T follicular helper cell (primary cell): ENCODE data around the gene HSF2BP.
"Not testable (repeated sequence)": the region's sequence is repeated elsewhere in the genome, so short reads cannot be mapped to it uniquely, and the experiment has no call there.

Source experiments
- DNase-seq: peaks from one replicate; pipeline ENCODE4 v3.0.0-alpha.2; 2020; ENCODE audit warnings: low read depth
- total RNA-seq, 2 experiments: gene quantifications; one replicate each; lab custom pipeline; 2026; lab: John Stamatoyannopoulos, UW

The HSF2BP gene
- total RNA-seq: 0.54 to 1.00 reads per million in 2 experiments

GRCh38 chr21:43659136-43660000, at the start of gene HSF2BP, which contains the start of gene RRP1B:
Gene HSF2BP, minus strand, starts transcription at chr21:43659488. Its CDS starts 1,392 bp downstream, at chr21:43658096.
Gene RRP1B, plus strand, starts transcription at chr21:43659560. Its CDS starts 105 bp downstream, at chr21:43659665.
- peak; percentile 74 for DNase-seq

GRCh38 chr21:43708745-43709381, 49.6 kb upstream of the HSF2BP start:
- DNase-seq: no peak

GRCh38 chr21:43707462-43707861, 48.2 kb upstream of the HSF2BP start:
- DNase-seq: no peak

- DNase-seq: no peak
Measured at GRCh38 chr21:43703035-43703880, 44.0 kb upstream of the HSF2BP start.

- DNase-seq: no peak
Measured at GRCh38 chr21:43702785-43703034, 43.4 kb upstream of the HSF2BP start.

GRCh38 chr21:43701936-43702784, 42.9 kb upstream of the HSF2BP start:
- DNase-seq: no peak

GRCh38 chr21:43699933-43700599, 40.8 kb upstream of the HSF2BP start:
- no peak for DNase-seq

- not testable (repeated sequence) for DNase-seq
Measured at GRCh38 chr21:43699492-43699777, 40.1 kb upstream of the HSF2BP start.

GRCh38 chr21:43697758-43698643, 38.7 kb upstream of the HSF2BP start:
- no peak for DNase-seq

- no peak for DNase-seq
Measured at GRCh38 chr21:43696214-43696613, 36.9 kb upstream of the HSF2BP start.

GRCh38 chr21:43694437-43695079, 35.3 kb upstream of the HSF2BP start:
- DNase-seq: no peak

- DNase-seq: no peak
Measured at GRCh38 chr21:43693981-43694380, 34.7 kb upstream of the HSF2BP start.

GRCh38 chr21:43692949-43693348, 33.7 kb upstream of the HSF2BP start:
- no peak for DNase-seq

- DNase-seq: no peak
Measured at GRCh38 chr21:43691801-43692200, 32.5 kb upstream of the HSF2BP start.

- no peak for DNase-seq
Measured at GRCh38 chr21:43691086-43691795, 32.0 kb upstream of the HSF2BP start.

GRCh38 chr21:43690346-43690745, 31.1 kb upstream of the HSF2BP start:
- DNase-seq: no peak

- no peak for DNase-seq
Measured at GRCh38 chr21:43689556-43690337, 30.5 kb upstream of the HSF2BP start.

GRCh38 chr21:43688906-43689305, 29.6 kb upstream of the HSF2BP start:
- DNase-seq: no peak
